ENCODE measurements around the gene LARP4B.

LARP4B gene

GRCh38 chr10:953836-954235 is 22.3 kb upstream of the LARP4B start:
- Histone ChIP-seq H3K27ac (ENCODE audit: low read length, poor library complexity, severe bottlenecking) (no peak overlapping the region), H4K8ac (ENCODE audit: low read length) (no peak overlapping the region), H3K18ac (ENCODE audit: low read depth in 1 of 2, low read length in 2 of 2) (no peak overlapping the region), H2BK12ac (ENCODE audit: low read length in 2 of 2) (no peak overlapping the region), H2AK5ac (ENCODE audit: low read length, severe bottlenecking) (no peak overlapping the region), H4K91ac (ENCODE audit: low read length) (no peak overlapping the region), H3K79me1 (replicated peaks; ENCODE audit: low read length, poor library complexity, severe bottlenecking) (no peaks in the 10 kb centered on the region), H3K23ac (ENCODE audit: low read length in 2 of 2) (no peak overlapping the region), H3K14ac (ENCODE audit: low read length in 2 of 2) (no peak overlapping the region), H3K4me2 (ENCODE audit: low read length, poor library complexity, severe bottlenecking) (no peak overlapping the region), H2BK5ac (ENCODE audit: low read depth, low read length, poor library complexity, severe bottlenecking) (no peak overlapping the region), H3K9me3 (ENCODE audit: control insufficient read depth, low read length) (no peaks in the 10 kb centered on the region), H3K27me3 (ENCODE audit: control insufficient read depth in 1 of 2, insufficient read depth in 1 of 2, low read length in 2 of 2) (peaks cover 15 to 30% of the 10 kb centered on the region in 2 experiments), H3K4me1 (ENCODE audit: control insufficient read depth, insufficient read depth, low read depth, low read length) (no peaks in the 10 kb centered on the region), H3K9ac (ENCODE audit: low read length) (no peak overlapping the region), H2BK15ac (ENCODE audit: low read depth, poor library complexity, severe bottlenecking) (no peak overlapping the region), H3K4me3 (ENCODE audit: insufficient read depth in 1 of 2, low read depth in 1 of 2, low read length in 2 of 2) (no peak overlapping the region), H3K4ac (ENCODE audit: low read depth in 1 of 2, low read length in 2 of 2) (no peak overlapping the region), H2AFZ (ENCODE audit: low read depth, low read length) (no peak overlapping the region), H3K36me3 (ENCODE audit: control insufficient read depth in 1 of 2, insufficient read depth in 2 of 2, low read depth in 1 of 2, low read length in 2 of 2) (peaks cover 0 to 3% of the 10 kb centered on the region in 2 experiments), H2BK120ac (ENCODE audit: low read depth, low read length) (no peak overlapping the region)
- 92% methylated on average over 11 of the region's 11 CpGs for WGBS
- DNase-seq: no peak

GRCh38 chr10:949446-949845 is 17.9 kb upstream of the LARP4B start:
- no peak overlapping the region for H3K18ac ChIP-seq (ENCODE audit: low read depth in 1 of 2, low read length in 2 of 2)
- H2BK12ac ChIP-seq (ENCODE audit: low read length in 2 of 2): no peak overlapping the region
- H2BK5ac ChIP-seq (ENCODE audit: low read depth, low read length, poor library complexity, severe bottlenecking): no peak overlapping the region
- no peak overlapping the region for H2AFZ ChIP-seq (ENCODE audit: low read depth, low read length)
- H3K9me3 ChIP-seq (ENCODE audit: control insufficient read depth, low read length): no peaks in the 10 kb centered on the region
- H3K9ac ChIP-seq (ENCODE audit: low read length): no peak overlapping the region
- no peak overlapping the region for H3K23ac ChIP-seq (ENCODE audit: low read length in 2 of 2)
- H3K4me3 ChIP-seq (ENCODE audit: insufficient read depth in 1 of 2, low read depth in 1 of 2, low read length in 2 of 2): no peak overlapping the region
- no peak overlapping the region for H3K4ac ChIP-seq (ENCODE audit: low read depth in 1 of 2, low read length in 2 of 2)
- peaks cover under 1% of the 10 kb centered on the region for H3K4me1 ChIP-seq (ENCODE audit: control insufficient read depth, insufficient read depth, low read depth, low read length)
- H4K91ac ChIP-seq (ENCODE audit: low read length): no peak overlapping the region
- peaks cover 8 to 10% of the 10 kb centered on the region in 2 experiments for H3K27me3 ChIP-seq (ENCODE audit: control insufficient read depth in 1 of 2, insufficient read depth in 1 of 2, low read length in 2 of 2)
- no peak overlapping the region for H3K27ac ChIP-seq (ENCODE audit: low read length, poor library complexity, severe bottlenecking)
- H2BK120ac ChIP-seq (ENCODE audit: low read depth, low read length): no peak overlapping the region
- 89% methylated on average over 9 of the region's 9 CpGs for WGBS
- no peak overlapping the region for H3K14ac ChIP-seq (ENCODE audit: low read length in 2 of 2)
- H3K36me3 ChIP-seq (ENCODE audit: control insufficient read depth in 1 of 2, insufficient read depth in 2 of 2, low read depth in 1 of 2, low read length in 2 of 2): peaks cover 0 to 3% of the 10 kb centered on the region in 2 experiments
- H2AK5ac ChIP-seq (ENCODE audit: low read length, severe bottlenecking): no peak overlapping the region
- H2BK15ac ChIP-seq (ENCODE audit: low read depth, poor library complexity, severe bottlenecking): no peak overlapping the region
- no peak overlapping the region for H3K4me2 ChIP-seq (ENCODE audit: low read length, poor library complexity, severe bottlenecking)
- DNase-seq: no peak
- no peak overlapping the region for H4K8ac ChIP-seq (ENCODE audit: low read length)
- H3K79me1 ChIP-seq (replicated peaks; ENCODE audit: low read length, poor library complexity, severe bottlenecking): no peaks in the 10 kb centered on the region

GRCh38 chr10:948347-948746 is 16.8 kb upstream of the LARP4B start:
- no peak overlapping the region for H3K4me3 ChIP-seq (ENCODE audit: insufficient read depth in 1 of 2, low read depth in 1 of 2, low read length in 2 of 2)
- H3K14ac ChIP-seq (ENCODE audit: low read length in 2 of 2): no peak overlapping the region
- H3K23ac ChIP-seq (ENCODE audit: low read length in 2 of 2): no peak overlapping the region
- no peak overlapping the region for H4K8ac ChIP-seq (ENCODE audit: low read length)
- no peak overlapping the region for H2BK12ac ChIP-seq (ENCODE audit: low read length in 2 of 2)
- H2BK5ac ChIP-seq (ENCODE audit: low read depth, low read length, poor library complexity, severe bottlenecking): no peak overlapping the region
- no peak overlapping the region for H4K91ac ChIP-seq (ENCODE audit: low read length)
- no peak overlapping the region for H2AFZ ChIP-seq (ENCODE audit: low read depth, low read length)
- no peaks in the 10 kb centered on the region for H3K79me1 ChIP-seq (replicated peaks; ENCODE audit: low read length, poor library complexity, severe bottlenecking)
- no peak overlapping the region for H2AK5ac ChIP-seq (ENCODE audit: low read length, severe bottlenecking)
- H2BK15ac ChIP-seq (ENCODE audit: low read depth, poor library complexity, severe bottlenecking): no peak overlapping the region
- no peak overlapping the region for H3K18ac ChIP-seq (ENCODE audit: low read depth in 1 of 2, low read length in 2 of 2)
- no peak overlapping the region for H2BK120ac ChIP-seq (ENCODE audit: low read depth, low read length)
- no peak overlapping the region for H3K4ac ChIP-seq (ENCODE audit: low read depth in 1 of 2, low read length in 2 of 2)
- H3K27ac ChIP-seq (ENCODE audit: low read length, poor library complexity, severe bottlenecking): no peak overlapping the region
- WGBS: 95% methylated on average over 10 of the region's 10 CpGs
- no peaks in the 10 kb centered on the region for H3K36me3 ChIP-seq (ENCODE audit: control insufficient read depth in 1 of 2, insufficient read depth in 2 of 2, low read depth in 1 of 2, low read length in 2 of 2)
- H3K9ac ChIP-seq (ENCODE audit: low read length): no peak overlapping the region
- no peak overlapping the region for H3K4me2 ChIP-seq (ENCODE audit: low read length, poor library complexity, severe bottlenecking)
- peaks cover 3% of the 10 kb centered on the region for H3K4me1 ChIP-seq (ENCODE audit: control insufficient read depth, insufficient read depth, low read depth, low read length)
- peaks cover 0 to under 1% of the 10 kb centered on the region in 2 experiments for H3K27me3 ChIP-seq (ENCODE audit: control insufficient read depth in 1 of 2, insufficient read depth in 1 of 2, low read length in 2 of 2)
- no peak for DNase-seq
- H3K9me3 ChIP-seq (ENCODE audit: control insufficient read depth, low read length): no peaks in the 10 kb centered on the region

DNA sequence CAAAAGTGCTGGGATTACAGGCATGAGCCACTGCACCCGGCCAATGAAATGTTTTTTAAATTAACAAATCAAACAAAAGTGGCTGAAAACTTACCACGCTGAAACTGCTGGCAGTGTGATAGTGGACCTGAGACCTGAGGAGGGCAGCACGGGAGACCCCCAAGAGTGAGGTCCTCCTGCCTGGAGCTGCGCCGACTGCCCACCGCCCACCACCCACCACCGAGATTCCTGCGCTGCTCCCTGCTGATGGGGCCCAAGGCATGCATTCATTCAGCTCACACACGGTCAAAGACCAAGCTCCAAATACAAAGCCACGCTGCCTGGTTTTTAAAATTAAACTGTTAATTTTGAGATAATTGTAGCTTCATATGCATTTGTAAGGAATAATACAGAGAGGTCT is 16.4 kb upstream of the LARP4B start:
- Histone ChIP-seq H3K27me3 (ENCODE audit: control insufficient read depth in 1 of 2, insufficient read depth in 1 of 2, low read length in 2 of 2) (no peaks in the 10 kb centered on the region), H3K23ac (ENCODE audit: low read length in 2 of 2) (no peak overlapping the region), H2BK5ac (ENCODE audit: low read depth, low read length, poor library complexity, severe bottlenecking) (no peak overlapping the region), H3K18ac (ENCODE audit: low read depth in 1 of 2, low read length in 2 of 2) (no peak overlapping the region), H3K27ac (ENCODE audit: low read length, poor library complexity, severe bottlenecking) (no peak overlapping the region), H3K4me1 (ENCODE audit: control insufficient read depth, insufficient read depth, low read depth, low read length) (peaks cover 3% of the 10 kb centered on the region), H4K91ac (ENCODE audit: low read length) (no peak overlapping the region), H3K4me2 (ENCODE audit: low read length, poor library complexity, severe bottlenecking) (no peak overlapping the region), H3K14ac (ENCODE audit: low read length in 2 of 2) (no peak overlapping the region), H3K79me1 (replicated peaks; ENCODE audit: low read length, poor library complexity, severe bottlenecking) (no peaks in the 10 kb centered on the region), H2BK12ac (ENCODE audit: low read length in 2 of 2) (no peak overlapping the region), H3K4ac (ENCODE audit: low read depth in 1 of 2, low read length in 2 of 2) (no peak overlapping the region), H2AK5ac (ENCODE audit: low read length, severe bottlenecking) (no peak overlapping the region), H2AFZ (ENCODE audit: low read depth, low read length) (no peak overlapping the region), H3K9me3 (ENCODE audit: control insufficient read depth, low read length) (no peaks in the 10 kb centered on the region), H3K9ac (ENCODE audit: low read length) (no peak overlapping the region), H3K4me3 (ENCODE audit: insufficient read depth in 1 of 2, low read depth in 1 of 2, low read length in 2 of 2) (no peak overlapping the region), H4K8ac (ENCODE audit: low read length) (no peak overlapping the region), H2BK120ac (ENCODE audit: low read depth, low read length) (no peak overlapping the region), H2BK15ac (ENCODE audit: low read depth, poor library complexity, severe bottlenecking) (peak overlapping the region; percentile 62), H3K36me3 (ENCODE audit: control insufficient read depth in 1 of 2, insufficient read depth in 2 of 2, low read depth in 1 of 2, low read length in 2 of 2) (no peaks in the 10 kb centered on the region)
- 98% methylated on average over 8 of the region's 10 CpGs for WGBS
- DNase-seq: no peak

Data from mesenchymal stem cell (in vitro differentiated cells and primary cell).